Measurements from ENCODE around the gene TRIP12. TPM values are rescaled to one million over a fixed set of nuclear protein-coding genes. Genes with fewer than 3 reads are reported as not detected.
A peak's percentile ranks its signal among the peaks of the same experiment; 100 is the strongest.

TRIP12 gene
- total and polyA plus RNA-seq, 2 of the 4 experiments (the other 2 are of a cell fraction): 51.6 to 209 TPM

- peak overlapping the region; percentile 50; the same call in 1 of the 2 replicates for H3K18ac ChIP-seq (ENCODE audit: low read depth, low read length)
- in situ Hi-C loops (cut with MboI; ENCODE audit: low sequenced_read_pairs): no loop called here
- peak overlapping the region; percentile 92 for H3K27ac ChIP-seq (ENCODE audit: insufficient read depth, low read length)
- ATAC-seq (ENCODE audit: low read depth) (peak; percentile 16), DNase-seq (peak; percentile 58)
- peak overlapping the region; percentile 75 for H3K4me3 ChIP-seq (ENCODE audit: insufficient read depth, low read depth, low read length)
- H3K9me1 ChIP-seq (ENCODE audit: insufficient read depth, low read length): 0 out of 2 replicates have a peak, but pooled peaks cover 2% of the 10 kb centered on the region
- H4K20me1 ChIP-seq (ENCODE audit: insufficient read depth, low read length): peaks cover 48% of the 10 kb centered on the region
- H3K23ac ChIP-seq (ENCODE audit: low read depth, low read length): peak overlapping the region; percentile 83; the same call in 1 of the 2 replicates
- no peak overlapping the region for H2BK15ac ChIP-seq (ENCODE audit: low read depth, low read length)
- BruUV-seq (replicated peaks): no TSS peak
- ChIA-PET CTCF (no interaction called here), POLR2A (ENCODE audit: unreplicated experiment) (no interaction called here)
- H2AK9ac ChIP-seq (replicated peaks; ENCODE audit: low read depth, low read length, poor library complexity): peak overlapping the region; percentile 96
- H2BK120ac ChIP-seq (ENCODE audit: low read depth, low read length): no peak overlapping the region
- intact Hi-C loops (cut with micrococcal nuclease): loop anchor here (5.0 to 10.0 kb wide), 4 partner anchors 119 to 854 kb away; no protein-coding TSS in a partner anchor
- H4K91ac ChIP-seq (ENCODE audit: insufficient read depth, low read depth, low read length): peak overlapping the region; percentile 70
- no peaks in the 10 kb centered on the region for H3K9me3 ChIP-seq (ENCODE audit: control insufficient read depth, insufficient read depth, low read length)
- TF ChIP-seq MXI1 (IDR thresholded peaks at IDR 0.05; ENCODE audit: borderline replicate concordance, low read depth, low read length) (no peak), MAZ (IDR thresholded peaks at IDR 0.05; ENCODE audit: borderline replicate concordance, low read depth, low read length) (0 out of 2 replicates have a peak, but pooled peaks have one; percentile 33), CHD1 (IDR thresholded peaks at IDR 0.05; ENCODE audit: low read depth, low read length) (no peak), FOS (IDR thresholded peaks at IDR 0.05; ENCODE audit: low read depth, low read length) (no peak), SMC3 (IDR thresholded peaks at IDR 0.05; ENCODE audit: low read depth, low read length) (no peak), POLR2A (IDR thresholded peaks at IDR 0.05; ENCODE audit: low read depth, low read length) (peak; percentile 73), NFE2L2 (IDR thresholded peaks at IDR 0.05; ENCODE audit: low read depth, low read length) (no peak), CEBPB (IDR thresholded peaks at IDR 0.05; ENCODE audit: low read depth, low read length) (0 out of 2 replicates have a peak, but pooled peaks have one; percentile 10), RFX5 (IDR thresholded peaks at IDR 0.05; ENCODE audit: low read depth, low read length) (no peak), MAFK (IDR thresholded peaks at IDR 0.05; ENCODE audit: low read depth, low read length) (no peak), RCOR1 (IDR thresholded peaks at IDR 0.05; ENCODE audit: insufficient replicate concordance, low read length) (no peak), ELK1 (IDR thresholded peaks at IDR 0.05; ENCODE audit: borderline replicate concordance, low read depth, low read length) (no peak)
- TF ChIP-seq, protein P1, sequence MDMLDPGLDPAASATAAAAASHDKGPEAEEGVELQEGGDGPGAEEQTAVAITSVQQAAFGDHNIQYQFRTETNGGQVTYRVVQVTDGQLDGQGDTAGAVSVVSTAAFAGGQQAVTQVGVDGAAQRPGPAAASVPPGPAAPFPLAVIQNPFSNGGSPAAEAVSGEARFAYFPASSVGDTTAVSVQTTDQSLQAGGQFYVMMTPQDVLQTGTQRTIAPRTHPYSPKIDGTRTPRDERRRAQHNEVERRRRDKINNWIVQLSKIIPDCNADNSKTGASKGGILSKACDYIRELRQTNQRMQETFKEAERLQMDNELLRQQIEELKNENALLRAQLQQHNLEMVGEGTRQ (IDR thresholded peaks at IDR 0.05; ENCODE audit: low read depth, low read length): no peak
- TF ChIP-seq, protein P2, sequence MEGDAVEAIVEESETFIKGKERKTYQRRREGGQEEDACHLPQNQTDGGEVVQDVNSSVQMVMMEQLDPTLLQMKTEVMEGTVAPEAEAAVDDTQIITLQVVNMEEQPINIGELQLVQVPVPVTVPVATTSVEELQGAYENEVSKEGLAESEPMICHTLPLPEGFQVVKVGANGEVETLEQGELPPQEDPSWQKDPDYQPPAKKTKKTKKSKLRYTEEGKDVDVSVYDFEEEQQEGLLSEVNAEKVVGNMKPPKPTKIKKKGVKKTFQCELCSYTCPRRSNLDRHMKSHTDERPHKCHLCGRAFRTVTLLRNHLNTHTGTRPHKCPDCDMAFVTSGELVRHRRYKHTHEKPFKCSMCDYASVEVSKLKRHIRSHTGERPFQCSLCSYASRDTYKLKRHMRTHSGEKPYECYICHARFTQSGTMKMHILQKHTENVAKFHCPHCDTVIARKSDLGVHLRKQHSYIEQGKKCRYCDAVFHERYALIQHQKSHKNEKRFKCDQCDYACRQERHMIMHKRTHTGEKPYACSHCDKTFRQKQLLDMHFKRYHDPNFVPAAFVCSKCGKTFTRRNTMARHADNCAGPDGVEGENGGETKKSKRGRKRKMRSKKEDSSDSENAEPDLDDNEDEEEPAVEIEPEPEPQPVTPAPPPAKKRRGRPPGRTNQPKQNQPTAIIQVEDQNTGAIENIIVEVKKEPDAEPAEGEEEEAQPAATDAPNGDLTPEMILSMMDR (conservative IDR thresholded peaks at IDR 0.05; ENCODE audit: low read depth, low read length): no peak
- peak overlapping the region; percentile 89 for H3K4me2 ChIP-seq (ENCODE audit: low read depth, low read length)
- H4K8ac ChIP-seq (ENCODE audit: low read depth in 2 of 2, low read length in 2 of 2): peak overlapping the region; percentile 52 to 73; a peak in 3 of 4 replicates
- peak overlapping the region; percentile 90 for H3K4ac ChIP-seq (ENCODE audit: low read depth, low read length)
- dilution Hi-C loops (cut with HindIII; ENCODE audit: low sequenced_read_pairs, unreplicated experiment): no loop called here
- H4K5ac ChIP-seq (ENCODE audit: low read depth, low read length): peak overlapping the region; percentile 44
- peak overlapping the region; percentile 69 for H3K9ac ChIP-seq (ENCODE audit: low read depth, low read length)
- no peaks in the 10 kb centered on the region for H3K27me3 ChIP-seq (ENCODE audit: control insufficient read depth, insufficient read depth, low read length)
- 0% methylated on average over 15 of the region's 60 CpGs; no CpG with 5 or more reads in 1 of the 2 experiments for WGBS, 2 experiments (ENCODE audit: extremely low coverage in 2 of 2, insufficient read length in 1 of 2)
- peak overlapping the region; percentile 96 for H2AFZ ChIP-seq (replicated peaks; ENCODE audit: low read length, poor library complexity)
- peak overlapping the region; percentile 94 for H2BK5ac ChIP-seq (ENCODE audit: low read depth, low read length, poor library complexity, severe bottlenecking)
- peak overlapping the region; percentile 74 for H2AK5ac ChIP-seq (ENCODE audit: low read depth, low read length)
- 0 out of 2 replicates have a peak, but pooled peaks cover 2% of the 10 kb centered on the region for H3K4me1 ChIP-seq (ENCODE audit: control insufficient read depth, insufficient read depth, low read length)
- peak overlapping the region; percentile 84 for H3K14ac ChIP-seq (replicated peaks; ENCODE audit: low read depth, low read length)
- H2BK20ac ChIP-seq (ENCODE audit: low read depth, low read length): no peak overlapping the region
- H3K56ac ChIP-seq (ENCODE audit: extremely low read depth, insufficient read depth, low read length): peak overlapping the region; percentile 66
- H3K79me1 ChIP-seq (ENCODE audit: low read depth in 1 of 2, low read length in 2 of 2): peaks cover 3 to 30% of the 10 kb centered on the region in 2 experiments; a peak in 2 of 4 replicates
- peaks cover 9% of the 10 kb centered on the region for H3K36me3 ChIP-seq (ENCODE audit: control insufficient read depth, insufficient read depth, low read length)
These were observed 513 bp downstream of the TRIP12 start for GRCh38 chr2:229921101-229921891.
